Sciatic nerve (tissue), 2 donors: ENCODE results near the gene STK32C. TPM values are rescaled to one million over a fixed set of nuclear protein-coding genes. Genes with fewer than 3 reads are reported as not detected.

Source experiments
- ATAC-seq: fragments of 200-7000 bp; cut with Tn5 transposase; one replicate; pipeline ENCODE4 v1.9.1; 2020; ENCODE audit warnings: mild to moderate bottlenecking, moderate library complexity
- DNase-seq: peaks from one replicate; pipeline ENCODE4 v3.0.0-alpha.2; 2020; ENCODE audit warnings: low spot score
- intact Hi-C: fragments of 100-400 bp; cut with DNase I; formaldehyde crosslinking; loops from one replicate; pipeline ENCODE4 v1.14.2; 2022
- total RNA-seq: library from RNA; stranded (reverse); fragmentation: NEBNext Ultra II Directional; extraction: Animal tissue kit (Norgen Biotek cat#: 25700); gene quantifications from one replicate; pipeline ENCODE4 v1.2.1, GENCODE V29; 2021
- donor health status: DM: no; HTN: no; CAD: no.
- donor health status: DM: no; HTN: no; CAD: no.

Gene STK32C
- total RNA-seq, 1 donor from 2014 or later, result 11.1 TPM

GRCh38 chr10:132211246-132211645 lies 96.5 kb downstream of the STK32C start:
- no peak for ATAC-seq
- intact Hi-C loops, result no loop called here
- DNase-seq, result no peak

- ATAC-seq (no peak), DNase-seq (no peak)
- intact Hi-C loops, result no loop called here
These were observed 97.0 kb downstream of the STK32C start for GRCh38 chr10:132210766-132211165.

GRCh38 chr10:132209978-132210530 lies 97.7 kb downstream of the STK32C start:
- ATAC-seq (no peak), DNase-seq (no peak)
- intact Hi-C loops, result no loop called here

- intact Hi-C loops, result no loop called here
- ATAC-seq (no peak), DNase-seq (no peak)
These were observed 98.6 kb downstream of the STK32C start for GRCh38 chr10:132209130-132209529.

GRCh38 chr10:132208462-132209050 lies 99.2 kb downstream of the STK32C start:
- DNase-seq, result no peak
- no peak for ATAC-seq
- intact Hi-C loops, result no loop called here

GRCh38 chr10:132207536-132208461 lies 100.0 kb downstream of the STK32C start:
- intact Hi-C loops, result no loop called here
- DNase-seq, result no peak
- no peak for ATAC-seq

GRCh38 chr10:132206806-132207535 lies 100.8 kb downstream of the STK32C start:
- DNase-seq (no peak), ATAC-seq (no peak)
- intact Hi-C loops, result no loop called here

- ATAC-seq, result no peak
- no peak for DNase-seq
- intact Hi-C loops, result no loop called here
These were observed 101.4 kb downstream of the STK32C start for GRCh38 chr10:132206377-132206745.

- intact Hi-C loops, result no loop called here
These were observed 101.9 kb downstream of the STK32C start for GRCh38 chr10:132205650-132206376.

GRCh38 chr10:132204781-132205473 lies 102.8 kb downstream of the STK32C start:
- ATAC-seq, result no peak
- intact Hi-C loops, result no loop called here
- no peak for DNase-seq

More at GRCh38 chr10:132205650-132206376, 101.9 kb downstream of the STK32C start:
- DNase-seq, result no peak
- ATAC-seq, result no peak

GRCh38 chr10:132204078-132204780 lies 103.5 kb downstream of the STK32C start:
- intact Hi-C loops, result no loop called here
- no peak for ATAC-seq
- DNase-seq, result no peak

- DNase-seq, result no peak
- no peak for ATAC-seq
- intact Hi-C loops, result no loop called here
These were observed 104.3 kb downstream of the STK32C start for GRCh38 chr10:132203256-132204077.

GRCh38 chr10:132202070-132202970 lies 105.4 kb downstream of the STK32C start:
- ATAC-seq (no peak), DNase-seq (no peak)
- intact Hi-C loops, result no loop called here

GRCh38 chr10:132201111-132201969 lies 106.4 kb downstream of the STK32C start:
- DNase-seq (no peak), ATAC-seq (no peak)
- intact Hi-C loops, result no loop called here
